T follicular helper cell (primary cell): ENCODE data around the gene ALKBH3.

Experiments used
- DNase-seq: peaks from one replicate; pipeline ENCODE4 v3.0.0-alpha.2; 2020; ENCODE audit warnings: low read depth
- total RNA-seq, 2 experiments: gene quantifications; one replicate each; lab custom pipeline; 2026; lab: John Stamatoyannopoulos, UW

The ALKBH3 gene
- total RNA-seq, result 26.5 to 42.7 reads per million in 2 experiments

- DNase-seq, result peak; percentile 86
Observed at GRCh38 chr11:43880640-43881159, at the start of gene ALKBH3. ALKBH3 (plus strand) TSS chr11:43880831; CDS start chr11:43882653, 1,822 bp downstream.

GRCh38 chr11:43830928-43831440 is 49.6 kb upstream of the ALKBH3 start:
- no peak for DNase-seq

GRCh38 chr11:43832536-43832935 is 48.1 kb upstream of the ALKBH3 start:
- no peak for DNase-seq

GRCh38 chr11:43833657-43834073 is 47.0 kb upstream of the ALKBH3 start:
- DNase-seq, result no peak

GRCh38 chr11:43834286-43834685 is 46.3 kb upstream of the ALKBH3 start:
- no peak for DNase-seq

GRCh38 chr11:43835104-43835503 is 45.5 kb upstream of the ALKBH3 start:
- DNase-seq, result no peak

- DNase-seq, result no peak
Observed at GRCh38 chr11:43837879-43838278, 42.8 kb upstream of the ALKBH3 start.

- DNase-seq, result no peak
Observed at GRCh38 chr11:43842021-43842420, 38.6 kb upstream of the ALKBH3 start.

- no peak for DNase-seq
Observed at GRCh38 chr11:43845816-43846215, 34.8 kb upstream of the ALKBH3 start.

GRCh38 chr11:43852057-43852636 is 28.5 kb upstream of the ALKBH3 start:
- peak; percentile 16 for DNase-seq

GRCh38 chr11:43853781-43854180 is 26.9 kb upstream of the ALKBH3 start:
- no peak for DNase-seq

- DNase-seq, result no peak
Observed at GRCh38 chr11:43856993-43857392, 23.6 kb upstream of the ALKBH3 start.

GRCh38 chr11:43861141-43861540 is 19.5 kb upstream of the ALKBH3 start:
- no peak for DNase-seq

- DNase-seq, result no peak
Observed at GRCh38 chr11:43866520-43866919, 14.1 kb upstream of the ALKBH3 start.

- DNase-seq, result no peak
Observed at GRCh38 chr11:43866969-43867368, 13.7 kb upstream of the ALKBH3 start.

- DNase-seq, result no peak
Observed at GRCh38 chr11:43868852-43869567, 11.6 kb upstream of the ALKBH3 start.

- DNase-seq, result no peak
Observed at GRCh38 chr11:43871051-43871450, 9.6 kb upstream of the ALKBH3 start.

GRCh38 chr11:43872995-43873394 is 7.6 kb upstream of the ALKBH3 start:
- DNase-seq, result no peak

- DNase-seq, result no peak
Observed at GRCh38 chr11:43874078-43874477, 6.6 kb upstream of the ALKBH3 start.

- no peak for DNase-seq
Observed at GRCh38 chr11:43874738-43875137, 5.9 kb upstream of the ALKBH3 start.

- no peak for DNase-seq
Observed at GRCh38 chr11:43879789-43880639, 617 bp upstream of the ALKBH3 start.

GRCh38 chr11:43892851-43893250 is 12.2 kb downstream of the ALKBH3 start:
- DNase-seq, result no peak
